Measurements from ENCODE around the gene TCFL5.

TCFL5 gene

GRCh38 chr20:62885896-62886708 lies 24.5 kb upstream of the TCFL5 start:
- Histone ChIP-seq H3K9ac (ENCODE audit: insufficient read length) (no peak overlapping the region), H3K36me3 (ENCODE audit: insufficient read depth, low read length) (peaks cover 52% of the 10 kb centered on the region), H3K9me3 (ENCODE audit: low read depth, low read length) (no peaks in the 10 kb centered on the region), H3K27ac (peak overlapping the region; percentile 77), H3K4me3 (0 out of 2 replicates have a peak overlapping the region, but pooled peaks have one; percentile 23)
- DNase-seq (ENCODE audit: low read depth, low spot score), result no peak
- TF ChIP-seq FOXP2 (optimal IDR thresholded peaks at IDR 0.05; ENCODE audit: control extremely low read depth, extremely low read length, insufficient read depth) (no peak), POLR2AphosphoS5 (IDR thresholded peaks at IDR 0.05; ENCODE audit: borderline replicate concordance, low read depth, low read length) (no peak; the same call in 1 of the 2 replicates), EZH2 (IDR thresholded peaks at IDR 0.05) (no peak)

- Histone ChIP-seq H3K4me3 (0 out of 2 replicates have a peak overlapping the region, but pooled peaks have one; percentile 23), H3K36me3 (ENCODE audit: insufficient read depth, low read length) (peaks cover 44% of the 10 kb centered on the region), H3K9me3 (ENCODE audit: low read depth, low read length) (no peaks in the 10 kb centered on the region), H3K9ac (ENCODE audit: insufficient read length) (no peak overlapping the region), H3K27ac (peak overlapping the region; percentile 77)
- no peak for DNase-seq (ENCODE audit: low read depth, low spot score)
- TF ChIP-seq EZH2 (IDR thresholded peaks at IDR 0.05) (no peak), POLR2AphosphoS5 (IDR thresholded peaks at IDR 0.05; ENCODE audit: borderline replicate concordance, low read depth, low read length) (peak; percentile 3; the same call in 1 of the 2 replicates)
Measured at GRCh38 chr20:62885046-62885895, 23.6 kb upstream of the TCFL5 start.

GRCh38 chr20:62884556-62884955 lies 22.9 kb upstream of the TCFL5 start:
- no peak for DNase-seq (ENCODE audit: low read depth, low spot score)
- H3K36me3 ChIP-seq (ENCODE audit: insufficient read depth, low read length), result peaks cover 37% of the 10 kb centered on the region
- TF ChIP-seq EZH2 (IDR thresholded peaks at IDR 0.05), result no peak
- TF ChIP-seq FOXP2 (optimal IDR thresholded peaks at IDR 0.05; ENCODE audit: control extremely low read depth, extremely low read length, insufficient read depth), result no peak
- no peak; the same call in 1 of the 2 replicates for TF ChIP-seq POLR2AphosphoS5 (IDR thresholded peaks at IDR 0.05; ENCODE audit: borderline replicate concordance, low read depth, low read length)
- H3K9ac ChIP-seq (ENCODE audit: insufficient read length), result no peak overlapping the region
- H3K9me3 ChIP-seq (ENCODE audit: low read depth, low read length), result no peaks in the 10 kb centered on the region
- H3K27ac ChIP-seq, result peak overlapping the region; percentile 77; the same call in 1 of the 2 replicates
- H3K4me3 ChIP-seq, result no peak overlapping the region

GRCh38 chr20:62882426-62882825 lies 20.8 kb upstream of the TCFL5 start:
- no peak overlapping the region for H3K9ac ChIP-seq (ENCODE audit: insufficient read length)
- peaks cover 15% of the 10 kb centered on the region; the same call in 1 of the 2 replicates for H3K36me3 ChIP-seq (ENCODE audit: insufficient read depth, low read length)
- no peak for DNase-seq (ENCODE audit: low read depth, low spot score)
- H3K27ac ChIP-seq, result no peak overlapping the region
- no peaks in the 10 kb centered on the region for H3K9me3 ChIP-seq (ENCODE audit: low read depth, low read length)
- no peak overlapping the region for H3K4me3 ChIP-seq
- no peak for TF ChIP-seq FOXP2 (optimal IDR thresholded peaks at IDR 0.05; ENCODE audit: control extremely low read depth, extremely low read length, insufficient read depth)
- TF ChIP-seq EZH2 (IDR thresholded peaks at IDR 0.05), result no peak
- TF ChIP-seq POLR2AphosphoS5 (IDR thresholded peaks at IDR 0.05; ENCODE audit: borderline replicate concordance, low read depth, low read length), result no peak

- H3K9ac ChIP-seq (ENCODE audit: insufficient read length), result no peak overlapping the region
- no peak overlapping the region for H3K4me3 ChIP-seq
- H3K27ac ChIP-seq, result no peak overlapping the region
- no peak for TF ChIP-seq FOXP2 (optimal IDR thresholded peaks at IDR 0.05; ENCODE audit: control extremely low read depth, extremely low read length, insufficient read depth)
- TF ChIP-seq POLR2AphosphoS5 (IDR thresholded peaks at IDR 0.05; ENCODE audit: borderline replicate concordance, low read depth, low read length), result no peak
- TF ChIP-seq EZH2 (IDR thresholded peaks at IDR 0.05), result no peak
- DNase-seq (ENCODE audit: low read depth, low spot score), result no peak
- no peaks in the 10 kb centered on the region for H3K9me3 ChIP-seq (ENCODE audit: low read depth, low read length)
- H3K36me3 ChIP-seq (ENCODE audit: insufficient read depth, low read length), result peaks cover 13% of the 10 kb centered on the region; the same call in 1 of the 2 replicates
Measured at GRCh38 chr20:62881662-62882395, 20.2 kb upstream of the TCFL5 start.

- no peak overlapping the region for H3K4me3 ChIP-seq
- no peak overlapping the region for H3K27ac ChIP-seq
- no peak for TF ChIP-seq EZH2 (IDR thresholded peaks at IDR 0.05)
- TF ChIP-seq FOXP2 (optimal IDR thresholded peaks at IDR 0.05; ENCODE audit: control extremely low read depth, extremely low read length, insufficient read depth), result no peak
- no peak for TF ChIP-seq POLR2AphosphoS5 (IDR thresholded peaks at IDR 0.05; ENCODE audit: borderline replicate concordance, low read depth, low read length)
- peaks cover 6% of the 10 kb centered on the region; the same call in 1 of the 2 replicates for H3K36me3 ChIP-seq (ENCODE audit: insufficient read depth, low read length)
- H3K9me3 ChIP-seq (ENCODE audit: low read depth, low read length), result no peaks in the 10 kb centered on the region
- no peak overlapping the region for H3K9ac ChIP-seq (ENCODE audit: insufficient read length)
- no peak for DNase-seq (ENCODE audit: low read depth, low spot score)
Measured at GRCh38 chr20:62880935-62881661, 19.5 kb upstream of the TCFL5 start.

- DNase-seq (ENCODE audit: low read depth, low spot score), result no peak
- Histone ChIP-seq H3K27ac (no peak overlapping the region), H3K9ac (ENCODE audit: insufficient read length) (no peak overlapping the region), H3K4me3 (no peak overlapping the region), H3K9me3 (ENCODE audit: low read depth, low read length) (no peaks in the 10 kb centered on the region), H3K36me3 (ENCODE audit: insufficient read depth, low read length) (peaks cover 6% of the 10 kb centered on the region; the same call in 1 of the 2 replicates)
- TF ChIP-seq FOXP2 (optimal IDR thresholded peaks at IDR 0.05; ENCODE audit: control extremely low read depth, extremely low read length, insufficient read depth) (no peak), EZH2 (IDR thresholded peaks at IDR 0.05) (no peak), POLR2AphosphoS5 (IDR thresholded peaks at IDR 0.05; ENCODE audit: borderline replicate concordance, low read depth, low read length) (no peak)
Measured at GRCh38 chr20:62880147-62880934, 18.7 kb upstream of the TCFL5 start.
